Erythroblast (primary cell): ENCODE measurements around the gene MED31.

Experiments
- GATA1 ChIP-seq: IDR thresholded peaks from 2 replicates; pipeline ENCODE4 v1.6.1; 2011; ENCODE audit warnings: low read depth, mild to moderate bottlenecking, control low read depth, low read length, moderate library complexity
- POLR2A ChIP-seq: IDR thresholded peaks from 2 replicates; pipeline ENCODE4 v1.6.1; 2011; ENCODE audit warnings: mild to moderate bottlenecking, low read length

DNA sequence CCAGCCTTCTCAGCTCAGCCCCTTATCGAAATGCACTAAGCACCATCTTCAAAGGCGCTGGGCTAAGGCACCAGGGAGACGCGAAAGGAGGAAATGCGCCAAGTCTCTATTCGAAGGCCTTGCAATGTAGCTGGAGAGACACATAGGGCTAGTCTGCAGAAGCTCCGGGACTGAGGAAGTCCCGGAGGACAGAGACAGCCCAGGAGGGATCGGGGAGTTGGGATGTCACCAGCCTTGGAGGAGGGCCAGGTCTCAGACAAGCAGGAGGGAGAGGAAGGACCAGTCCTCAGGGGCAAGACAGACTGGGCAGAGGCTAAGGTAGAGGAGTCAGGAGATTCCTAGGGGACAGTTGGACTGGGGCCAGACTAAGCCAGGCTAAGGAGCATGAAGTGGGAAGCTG lies 8.7 kb upstream of the MED31 start:
- TF ChIP-seq POLR2A (no peak), GATA1 (no peak)
